Upper lobe of left lung (tissue), 4 donors: ENCODE data around the gene CD300LB.

Source experiments
- CTCF ChIP-seq, 6 experiments: fragments of 450-650 bp in 4 of 6; fragments of 200-600 bp in 2 of 6; sonication (generic) in 2 of 6; IDR thresholded peaks; one replicate each; pipeline ENCODE4 v1.5.1; 2016 to 2019; ENCODE audit warnings: antibody characterized with exemption in 6 of 6
- EP300 ChIP-seq, 4 donors: sonication (generic); formaldehyde crosslinking; IDR thresholded peaks; one replicate each; pipeline ENCODE4 v1.5.1; 2017; ENCODE audit warnings: antibody characterized with exemption in 4 of 4, control low read depth in 2 of 4
- POLR2A ChIP-seq, 4 donors: fragments of 450-650 bp; IDR thresholded peaks; one replicate each; pipeline ENCODE4 v1.5.1; 2016 to 2017; ENCODE audit warnings: antibody characterized with exemption in 4 of 4, mild to moderate bottlenecking in 2 of 4
- POLR2AphosphoS5 ChIP-seq, 2 donors: sonication (generic); formaldehyde crosslinking; IDR thresholded peaks; one replicate each; pipeline ENCODE4 v1.5.1; 2017; ENCODE audit warnings: antibody characterized with exemption in 2 of 2

GRCh38 chr17:74512624-74513091, 18.6 kb downstream of the CD300LB start:
- TF ChIP-seq POLR2A (IDR thresholded peaks at IDR 0.05) (peak in 1 of 4 donors; percentile 14), EP300 (IDR thresholded peaks at IDR 0.05) (peak in 1 of 4 donors; percentile 20), POLR2AphosphoS5 (IDR thresholded peaks at IDR 0.05) (peak in 1 of 2 donors; percentile 8), CTCF (IDR thresholded peaks at IDR 0.05) (no peak)
